ENCODE data around the gene INCA1.

The INCA1 gene

GRCh38 chr17:5003214-5003867, 6.0 kb upstream of the INCA1 start:
- no peak for DNase-seq

- DNase-seq: no peak
These were observed 4.9 kb upstream of the INCA1 start for GRCh38 chr17:5002121-5002788.

DNA sequence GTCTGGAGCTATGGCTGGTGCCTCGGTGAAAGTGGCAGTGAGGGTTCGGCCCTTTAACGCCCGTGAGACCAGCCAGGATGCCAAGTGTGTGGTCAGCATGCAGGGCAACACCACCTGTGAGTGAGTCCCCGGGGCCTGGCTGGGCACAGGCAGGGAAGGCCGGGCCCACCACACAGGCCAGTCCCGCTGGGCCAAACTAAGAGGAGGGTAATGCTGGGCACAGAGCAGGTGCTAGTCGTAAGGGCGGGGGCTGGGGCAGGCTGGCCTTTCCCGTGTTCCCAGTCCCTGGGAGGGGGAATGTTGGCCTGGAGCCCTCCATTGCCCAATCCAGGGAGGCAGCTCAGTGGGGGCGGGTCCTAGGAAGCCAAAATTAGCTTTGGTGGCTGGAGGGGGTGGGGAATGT, 2.9 kb upstream of the INCA1 start:
- DNase-seq: no peak

DNA sequence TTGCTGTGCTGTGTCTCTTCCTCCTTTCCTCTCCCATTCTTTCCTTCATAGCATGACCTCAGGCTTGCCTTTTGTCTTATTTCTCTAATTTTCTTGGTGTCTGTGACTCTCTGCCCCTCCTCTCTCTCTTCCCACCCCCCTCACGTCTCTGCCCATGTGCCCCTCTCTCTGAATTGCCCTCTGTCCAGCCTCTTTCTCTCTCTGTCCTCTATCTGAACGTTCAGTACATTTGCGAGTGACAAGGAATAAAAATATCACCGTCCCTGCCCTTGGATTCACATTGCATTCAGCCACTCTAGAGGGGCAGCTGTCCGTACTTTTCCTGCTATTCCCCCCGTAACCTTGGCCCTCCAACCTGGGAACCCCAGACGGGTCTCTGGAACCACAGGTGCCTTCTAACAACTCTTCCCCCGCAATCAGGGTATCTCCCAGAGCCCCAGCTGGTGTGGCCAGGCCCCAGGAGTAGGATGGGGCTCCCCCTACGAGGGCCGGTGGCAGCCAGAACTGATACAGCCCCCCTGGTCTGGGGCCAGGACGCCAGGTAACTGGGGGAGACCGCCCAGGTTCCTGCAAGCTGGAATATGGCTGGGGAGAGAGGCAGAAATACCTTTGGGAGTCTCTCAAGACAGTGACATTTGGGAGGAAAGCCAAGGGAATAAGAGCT, 2.2 kb upstream of the INCA1 start:
- DNase-seq: no peak

GRCh38 chr17:4998732-4999429, 1.6 kb upstream of the INCA1 start:
- no peak for DNase-seq

DNA sequence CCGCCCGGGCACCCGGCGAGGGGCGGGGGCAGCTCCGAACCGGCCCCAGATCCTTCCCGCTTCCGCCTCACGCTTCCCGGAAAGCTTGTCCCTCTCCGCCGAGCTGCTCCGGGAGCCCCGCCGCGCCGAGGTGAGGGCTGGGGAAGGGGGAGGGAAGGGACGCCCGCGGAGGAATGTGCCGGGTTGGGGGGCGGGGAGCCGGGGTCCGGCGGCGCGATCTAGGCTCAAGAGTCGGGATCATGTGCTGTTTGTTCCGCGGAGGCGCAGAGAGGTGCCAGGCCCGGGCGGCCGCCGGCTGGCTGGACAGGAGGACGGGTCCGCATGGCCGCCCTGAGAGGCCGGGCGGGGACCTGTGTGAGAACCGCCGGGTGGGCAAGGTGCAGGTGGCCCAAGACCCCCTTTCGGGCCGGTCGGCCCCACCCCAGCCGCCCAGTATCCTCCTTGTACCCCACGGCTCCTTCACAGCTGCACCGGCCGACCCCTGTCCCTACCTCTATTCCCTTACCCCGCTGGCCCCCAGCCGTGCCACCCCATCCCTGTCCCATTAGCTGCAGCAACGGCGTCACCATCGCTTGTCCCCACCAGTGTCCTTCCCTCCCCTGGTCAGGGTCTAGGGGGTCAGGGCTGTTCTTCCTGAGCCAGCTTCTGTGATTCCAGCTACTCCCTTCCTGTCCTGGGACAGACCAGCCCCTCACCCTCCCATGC, 857 bp upstream of the INCA1 start:
- DNase-seq: no peak

- DNase-seq: no peak
These were observed 3.2 kb downstream of the INCA1 start for GRCh38 chr17:4994081-4994595.

- peak in 1 of 2 donors; percentile 44 for DNase-seq
These were observed 9.4 kb downstream of the INCA1 start for GRCh38 chr17:4987767-4988567.

DNA sequence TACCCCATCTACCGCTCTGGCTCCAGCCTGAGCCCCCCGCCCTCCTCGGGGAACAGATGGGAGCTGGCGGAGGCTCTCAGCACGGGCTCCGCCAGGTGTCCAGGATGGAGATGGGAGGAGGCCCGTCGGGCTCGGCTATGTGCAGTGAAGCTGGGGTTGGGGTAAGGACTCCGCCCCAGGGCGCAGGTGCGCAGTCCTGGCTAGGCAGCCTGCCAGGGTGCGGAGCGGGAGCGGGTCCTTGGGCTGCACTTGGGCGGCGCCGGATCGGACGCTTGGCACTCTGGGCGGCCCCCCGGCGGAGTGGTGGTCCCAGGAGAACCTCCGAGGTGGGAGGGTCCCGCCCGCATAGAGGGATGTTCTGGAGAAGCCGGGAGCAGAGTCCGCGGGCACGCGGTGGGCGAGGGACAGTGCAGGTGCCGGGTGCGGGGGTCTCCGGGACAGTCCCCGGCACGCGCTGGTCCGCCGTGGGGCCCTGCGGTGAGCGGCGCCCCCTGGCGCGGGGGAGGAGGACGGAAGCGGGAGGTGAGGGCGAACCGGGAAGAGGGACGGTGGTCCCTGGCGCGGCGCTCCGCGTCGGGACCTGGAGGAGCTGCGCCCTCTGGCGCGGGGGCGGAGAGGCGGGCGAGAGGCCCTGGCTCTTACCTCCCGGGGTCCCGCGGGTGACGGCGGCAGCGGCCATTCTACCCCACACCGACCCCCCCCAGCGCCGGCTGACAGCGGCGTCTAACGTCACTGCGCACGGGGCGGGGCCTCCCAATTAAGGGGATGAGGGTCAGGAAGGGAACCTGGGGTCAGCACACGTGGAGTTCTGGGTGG, 10.2 kb downstream of the INCA1 start, which contains the start of gene CAMTA2:
Gene CAMTA2 (minus strand): TSS at position 725 of the 816 bp plus-strand sequence. CDS start 1,453 bp downstream, outside the sequence.
- DNase-seq: peak; percentile 79 to 81

DNA sequence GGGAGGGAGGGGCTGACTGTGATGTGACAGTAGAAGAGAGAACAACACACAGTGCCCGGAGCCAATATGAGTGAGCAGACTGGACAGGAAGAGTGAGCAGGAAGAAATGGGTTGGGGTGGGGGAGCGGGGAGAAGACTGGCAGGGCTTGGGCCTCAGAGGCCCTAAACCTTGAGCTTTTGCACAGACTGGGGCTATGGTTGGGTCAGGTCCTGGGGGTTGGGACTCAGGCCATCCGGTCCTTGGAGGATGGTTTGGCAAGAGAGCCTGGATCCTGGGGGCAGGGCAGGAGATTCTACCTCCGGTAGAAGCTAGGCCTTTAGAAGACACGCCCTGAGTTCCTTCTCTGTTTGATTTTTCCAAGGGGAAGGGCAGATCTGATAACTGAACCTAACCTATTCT, 10.9 kb downstream of the INCA1 start:
- DNase-seq: peak in 1 of 2 donors; percentile 24

GRCh38 chr17:4982305-4982704, 15.0 kb downstream of the INCA1 start:
- DNase-seq: peak in 1 of 2 donors; percentile 24

DNA sequence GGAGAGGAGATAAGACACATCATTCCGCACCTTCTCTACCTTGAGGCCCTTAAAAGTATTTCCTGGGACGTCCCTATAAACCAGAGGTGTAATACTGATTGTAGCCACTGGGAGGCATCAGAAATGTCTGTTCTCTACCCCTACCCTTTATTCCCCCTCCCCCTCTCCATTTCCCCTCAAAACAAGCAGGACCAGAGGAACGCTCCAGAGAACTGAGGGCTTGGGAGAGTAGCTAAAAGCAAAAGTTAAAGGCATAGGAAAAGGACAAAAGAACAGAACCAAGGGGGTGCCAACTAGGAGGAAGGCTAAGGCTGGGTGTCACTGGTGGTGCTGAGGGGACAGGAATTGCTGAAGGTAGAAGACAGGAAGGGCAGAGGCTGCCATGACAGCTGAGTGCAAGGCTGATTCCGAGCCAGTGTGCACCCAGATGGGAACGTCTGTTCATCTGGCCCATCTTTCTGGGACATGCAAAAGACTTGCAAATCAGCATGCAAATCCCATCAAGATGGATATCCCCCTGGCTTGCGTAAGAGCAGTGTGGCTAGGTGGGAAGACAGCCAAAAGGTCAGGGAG, 16.6 kb downstream of the INCA1 start:
- DNase-seq: peak; percentile 38 to 39

DNA sequence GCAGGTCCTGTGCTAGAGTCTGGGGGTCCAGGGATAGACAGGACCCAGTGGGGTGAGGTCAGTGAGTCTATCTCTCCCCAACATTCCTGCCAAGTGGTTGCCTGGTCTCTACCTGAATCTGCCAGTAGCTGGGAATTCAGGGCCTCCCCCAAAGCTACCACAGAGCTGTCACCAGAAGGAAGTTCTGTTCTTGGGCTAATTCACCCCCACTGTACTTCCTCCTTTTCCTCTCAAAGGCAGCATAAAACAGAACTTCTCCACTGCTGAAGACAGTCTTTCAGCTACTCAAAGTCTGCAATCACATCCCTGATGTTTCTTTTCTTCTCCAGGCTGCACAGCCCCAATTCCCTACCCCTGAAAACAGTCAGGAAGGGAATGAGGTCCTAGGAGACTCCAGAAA, 18.6 kb downstream of the INCA1 start:
- peak; percentile 75 to 76 for DNase-seq

DNA sequence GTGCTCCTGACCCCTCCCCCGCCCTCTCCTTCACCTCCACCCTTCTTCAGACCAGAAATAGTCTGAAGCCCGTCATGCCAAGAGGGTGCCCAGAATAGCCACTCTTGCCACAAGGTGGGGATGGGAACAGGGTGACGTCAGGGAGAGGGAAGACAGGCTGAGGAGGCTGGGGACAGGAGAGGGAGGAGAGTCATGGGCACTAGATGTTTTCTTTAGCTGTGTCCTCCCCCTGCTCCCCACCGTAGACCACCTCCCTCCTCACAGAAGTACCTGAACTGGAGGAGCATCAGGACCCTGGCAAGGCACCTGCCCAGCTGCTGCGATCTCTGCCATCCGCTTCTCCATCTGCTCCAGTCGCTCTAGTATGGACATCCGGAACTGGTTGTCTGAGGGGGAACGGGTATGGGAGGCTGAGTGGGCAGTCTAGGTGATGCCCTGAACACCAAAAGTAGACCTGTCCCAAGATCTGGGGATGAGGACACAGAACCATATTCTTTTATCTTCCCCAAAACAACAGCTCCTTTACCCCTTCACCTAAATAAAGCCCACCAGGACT, 23.1 kb downstream of the INCA1 start:
- no peak for DNase-seq

DNA sequence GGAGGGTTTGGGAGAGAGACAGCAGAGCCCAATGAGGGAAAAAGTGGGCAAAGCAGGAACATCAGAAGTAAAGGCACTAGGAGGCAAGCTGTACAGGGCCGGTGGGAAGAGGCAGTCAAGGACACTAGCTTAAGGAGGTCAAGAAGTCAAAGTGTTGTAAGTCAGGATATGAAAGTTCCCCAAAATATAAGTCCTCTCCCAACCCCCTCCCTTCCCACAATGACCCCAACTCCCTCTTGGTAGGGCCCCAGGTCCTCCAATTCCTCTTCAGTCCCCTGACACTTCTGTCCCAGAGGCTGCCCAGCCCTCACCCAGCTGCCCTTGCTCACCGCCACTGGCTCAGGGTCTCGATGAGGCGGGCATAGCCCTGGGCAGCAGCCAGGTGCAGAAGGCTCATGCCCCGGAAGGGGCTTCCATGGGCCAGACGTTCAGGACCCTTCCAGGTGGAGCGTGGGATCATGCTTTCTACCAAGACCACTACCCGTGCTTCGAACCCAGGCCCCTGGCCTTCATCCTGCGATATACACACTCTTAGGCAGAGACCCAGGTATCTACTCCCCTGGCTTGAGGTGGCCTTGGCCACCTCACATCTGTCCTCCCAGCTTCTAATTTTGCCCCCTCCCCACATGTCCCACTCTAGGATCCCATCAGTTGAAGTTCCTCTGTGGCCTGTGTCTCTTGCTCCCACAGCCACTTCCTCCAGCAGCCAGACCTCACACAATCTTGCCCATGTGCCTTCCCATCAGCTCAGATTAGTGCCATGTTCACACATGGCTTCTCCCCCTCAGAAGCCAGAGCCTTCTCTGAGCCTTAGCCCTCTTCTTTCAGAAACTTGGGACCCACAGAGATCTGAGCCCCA, 23.8 kb downstream of the INCA1 start:
- DNase-seq: peak; percentile 47 to 64

DNA sequence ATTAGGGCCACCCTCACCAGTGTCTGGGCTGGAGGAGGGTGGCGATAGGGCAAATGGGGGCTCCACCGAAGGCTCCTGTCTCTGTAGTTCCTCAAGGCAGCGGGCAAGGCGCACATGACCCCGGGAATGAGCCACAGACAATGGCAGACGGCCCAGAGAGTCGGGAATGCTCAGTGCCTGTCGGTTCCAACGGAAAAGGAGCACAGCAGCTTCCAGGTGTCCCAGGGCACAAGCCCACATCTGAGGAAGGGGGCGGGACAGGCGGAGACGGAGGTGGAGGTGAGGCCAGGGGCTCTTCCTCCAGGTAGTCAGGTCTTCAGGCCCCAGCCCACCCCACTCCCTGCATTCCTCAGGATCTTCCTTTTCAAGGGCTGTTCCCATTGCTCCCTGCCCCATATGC, 24.6 kb downstream of the INCA1 start:
- no peak for DNase-seq

DNA sequence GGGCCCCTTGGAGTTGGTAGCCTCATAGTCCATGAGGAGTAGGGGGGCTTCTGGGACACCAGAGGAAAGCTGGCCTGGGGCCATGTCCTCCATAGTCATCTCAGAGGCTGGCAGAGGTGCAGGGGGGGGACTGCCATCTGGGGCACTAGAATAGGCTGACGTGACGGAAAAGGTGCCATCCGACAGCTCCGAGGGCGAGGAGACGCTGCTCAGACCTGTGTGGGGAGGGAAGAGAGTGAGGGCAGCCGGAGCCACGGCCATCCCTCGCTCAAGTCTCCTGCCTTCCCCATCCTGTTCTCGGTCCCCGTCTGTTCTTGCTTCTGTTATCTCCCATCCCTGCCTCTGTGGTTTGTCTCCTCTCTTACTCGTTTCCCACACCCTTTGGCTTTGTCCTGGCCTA, 25.0 kb downstream of the INCA1 start:
- DNase-seq: no peak

DNA sequence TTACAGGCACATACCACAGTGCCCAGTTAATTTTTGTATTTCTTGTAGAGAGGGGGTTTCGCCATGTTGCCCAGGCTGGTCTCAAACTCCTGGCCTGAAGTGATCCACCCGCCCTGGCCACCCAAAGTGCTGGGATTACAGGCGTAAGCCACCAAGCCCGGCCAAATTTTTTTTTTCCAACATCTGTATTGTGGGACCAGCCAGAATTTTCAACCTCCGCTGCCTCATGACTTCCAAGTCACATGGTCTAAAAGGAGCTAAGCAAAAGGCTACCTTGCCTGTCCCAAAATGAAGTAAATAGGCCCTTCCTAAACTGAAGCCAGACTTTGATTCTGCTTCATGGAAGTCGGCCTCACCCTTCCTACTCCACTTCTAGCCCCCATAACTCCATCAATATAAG, 25.5 kb downstream of the INCA1 start:
- DNase-seq: no peak

DNA sequence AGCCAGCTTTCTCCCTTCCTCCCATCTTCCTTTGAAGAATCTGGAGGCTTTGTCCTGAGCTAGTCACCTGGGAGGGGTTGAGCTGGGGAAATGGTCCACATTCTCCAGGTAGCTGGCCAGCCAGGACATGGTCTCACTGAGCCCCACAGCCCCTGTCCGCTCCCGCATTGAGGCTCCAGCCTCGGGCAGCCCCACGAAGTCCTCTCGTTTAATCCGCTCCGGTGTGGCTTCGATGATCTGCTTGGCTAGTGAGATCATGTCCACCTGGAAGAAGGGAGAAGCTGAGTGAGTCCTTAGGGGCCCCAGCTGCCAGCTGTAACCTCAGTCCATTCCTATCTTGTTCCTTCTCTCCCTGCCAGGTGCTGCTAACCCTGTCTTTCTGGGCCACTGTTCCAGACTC, 27.0 kb downstream of the INCA1 start:
- DNase-seq: no peak
